CMK (cell line): ENCODE measurements around the gene GPR107.

Experiments
- DNase-seq: peaks from one replicate; pipeline ENCODE4 v3.0.0-alpha.2; 2010; ENCODE audit warnings: low read depth

The GPR107 gene

GRCh38 chr9:130054325-130054786 lies 650 bp downstream of the GPR107 start:
- no peak for DNase-seq

- no peak for DNase-seq
These were observed 1.1 kb downstream of the GPR107 start for GRCh38 chr9:130054820-130055219.

GRCh38 chr9:130058154-130058553 lies 4.4 kb downstream of the GPR107 start:
- peak; percentile 52 for DNase-seq

GRCh38 chr9:130058887-130059286 lies 5.2 kb downstream of the GPR107 start:
- no peak for DNase-seq

GRCh38 chr9:130060296-130060695 lies 6.6 kb downstream of the GPR107 start:
- DNase-seq: no peak

GRCh38 chr9:130062750-130063149 lies 9.0 kb downstream of the GPR107 start:
- no peak for DNase-seq

- DNase-seq: no peak
These were observed 10.9 kb downstream of the GPR107 start for GRCh38 chr9:130064621-130065020.

GRCh38 chr9:130069048-130069447 lies 15.3 kb downstream of the GPR107 start:
- DNase-seq: no peak

GRCh38 chr9:130072515-130073235 lies 19.0 kb downstream of the GPR107 start:
- no peak for DNase-seq

GRCh38 chr9:130073373-130073772 lies 19.7 kb downstream of the GPR107 start:
- no peak for DNase-seq

GRCh38 chr9:130078547-130078946 lies 24.8 kb downstream of the GPR107 start:
- no peak for DNase-seq

GRCh38 chr9:130084337-130084736 lies 30.6 kb downstream of the GPR107 start:
- no peak for DNase-seq

- DNase-seq: no peak
These were observed 34.3 kb downstream of the GPR107 start for GRCh38 chr9:130088051-130088450.

GRCh38 chr9:130089141-130089540 lies 35.4 kb downstream of the GPR107 start:
- no peak for DNase-seq

- DNase-seq: no peak
These were observed 37.2 kb downstream of the GPR107 start for GRCh38 chr9:130090915-130091314.

- DNase-seq: no peak
These were observed 39.2 kb downstream of the GPR107 start for GRCh38 chr9:130092910-130093309.

GRCh38 chr9:130095872-130096271 lies 42.2 kb downstream of the GPR107 start:
- no peak for DNase-seq

GRCh38 chr9:130100681-130101080 lies 47.0 kb downstream of the GPR107 start:
- DNase-seq: no peak

- no peak for DNase-seq
These were observed 48.2 kb downstream of the GPR107 start for GRCh38 chr9:130101915-130102314.

GRCh38 chr9:130104491-130105193 lies 50.9 kb downstream of the GPR107 start:
- no peak for DNase-seq

- DNase-seq: no peak
These were observed 53.1 kb downstream of the GPR107 start for GRCh38 chr9:130106860-130107233.

GRCh38 chr9:130107234-130107861 lies 53.6 kb downstream of the GPR107 start:
- peak; percentile 33 for DNase-seq

- DNase-seq: no peak
These were observed 54.2 kb downstream of the GPR107 start for GRCh38 chr9:130107955-130108354.
